K562 (cell line): ENCODE data around the gene REX1BD. TPM values are rescaled to one million over a fixed set of nuclear protein-coding genes. Genes with fewer than 3 reads are reported as not detected.

Experiments used
- CXXC5 ChIP-seq: fragments of 250-450 bp; sonication (Bioruptor Pico); IDR thresholded peaks from 2 replicates; pipeline ENCODE4 v1.8.0; 2022; ENCODE audit warnings: inconsistent platforms, mild to moderate bottlenecking, moderate library complexity
- HDAC3 ChIP-seq: fragments of 450-650 bp; IDR thresholded peaks from 2 replicates; pipeline ENCODE4 v1.6.1; 2018; ENCODE audit warnings: borderline replicate concordance, mild to moderate bottlenecking, moderate library complexity; ENCODE audit not compliant: partially characterized antibody
- HEY1 ChIP-seq: fragments of 250-450 bp; sonication (Bioruptor Pico); IDR thresholded peaks from 2 replicates; pipeline ENCODE4 v1.5.0; 2020; ENCODE audit warnings: mild to moderate bottlenecking, moderate library complexity, borderline replicate concordance
- KDM4B ChIP-seq, 2 experiments: fragments of 450-650 bp in 1 of 2; sonication (generic) in 1 of 2; IDR thresholded peaks; 2 replicates each; pipeline ENCODE4 v1.6.1; 2016 to 2017; ENCODE audit warnings: borderline replicate concordance in 2 of 2, antibody characterized with exemption in 1 of 2, low read depth in 1 of 2, mild to moderate bottlenecking in 1 of 2
- MEF2A ChIP-seq: IDR thresholded peaks from 2 replicates; pipeline ENCODE4 v1.6.1; 2011; ENCODE audit warnings: low read depth, mild to moderate bottlenecking, low read length, moderate library complexity; ENCODE audit not compliant: control insufficient read depth
- NCOA2 ChIP-seq, 2 experiments: fragments of 450-650 bp; IDR thresholded peaks; 2 replicates each; pipeline ENCODE4 v1.6.1; 2018; ENCODE audit warnings: mild to moderate bottlenecking in 2 of 2, moderate library complexity in 1 of 2; ENCODE audit not compliant: partially characterized antibody in 2 of 2
- NR3C1 ChIP-seq: sonication (generic); formaldehyde crosslinking; IDR thresholded peaks from 2 replicates; pipeline ENCODE4 v1.8.1; 2022; ENCODE audit warnings: missing genetic modification reagents
- NRF1 ChIP-seq, 2 experiments: fragments of 450-650 bp; IDR thresholded peaks in 1 of 2; conservative IDR thresholded peaks in 1 of 2; 2 replicates each; pipeline ENCODE4 v1.6.1; 2014; ENCODE audit warnings: mild to moderate bottlenecking in 2 of 2
- RAD21 ChIP-seq, 2 experiments: fragments of 250-450 bp in 1 of 2; fragments of 450-650 bp in 1 of 2; sonication (Bioruptor Pico) in 1 of 2; formaldehyde crosslinking in 1 of 2; IDR thresholded peaks in 1 of 2; conservative IDR thresholded peaks in 1 of 2; 2 replicates each; pipeline versions ENCODE4 v1.4.0 to v1.8.0; 2020 to 2022; ENCODE audit warnings: mild to moderate bottlenecking in 2 of 2, moderate library complexity in 1 of 2
- SMAD3 ChIP-seq: fragments of 450-650 bp; formaldehyde crosslinking; conservative IDR thresholded peaks from 2 replicates; pipeline ENCODE4 v1.4.0; 2020; ENCODE audit warnings: mild to moderate bottlenecking
- TAF1 ChIP-seq: IDR thresholded peaks from 2 replicates; pipeline ENCODE4 v1.6.1; 2011; ENCODE audit warnings: mild to moderate bottlenecking, low read length, moderate library complexity; ENCODE audit not compliant: insufficient read depth, control insufficient read depth, severe bottlenecking; ENCODE audit errors: extremely low read depth
- TBL1XR1 ChIP-seq, 2 experiments: IDR thresholded peaks; 2 replicates each; pipeline ENCODE4 v1.6.1; 2012; ENCODE audit warnings: improper control_type of control experiment in 2 of 2, low read length in 2 of 2, mild to moderate bottlenecking in 1 of 2
- ZFX ChIP-seq: sonication (generic); formaldehyde crosslinking; IDR thresholded peaks from 2 replicates; pipeline ENCODE4 v1.8.0; 2022; ENCODE audit warnings: mild to moderate bottlenecking, missing genetic modification reagents, moderate library complexity
- ZNF589 ChIP-seq: fragments of 200-800 bp; sonication (Bioruptor generic); IDR thresholded peaks from 2 replicates; pipeline ENCODE4 v1.6.1; 2016; ENCODE audit warnings: low read depth, missing genetic modification characterization, missing compliant biosample characterization
- polyA plus RNA-seq, 8 experiments: library from polyadenylated mRNA; depleted of rRNA in 4 of 8; stranded (reverse) in 5 of 8; unstranded in 3 of 8; fragments of >200 nt; fragmentation: Nextera tagmentation in 2 of 8; fragmentation: Illumina TruSeq in 1 of 8; extraction: Ambion mirVana in 2 of 8; extraction: Trizol in 1 of 8; gene quantifications; 2 replicates each; pipeline versions ENCODE4 v1.2.1 to v1.2.3, GENCODE V29; 2011 to 2014; ENCODE audit warnings: inconsistent platforms in 1 of 8, missing spikeins in 1 of 8
- total RNA-seq, 7 experiments: library from RNA; depleted of rRNA in 6 of 7; stranded (reverse); fragments of >200 nt in 6 of 7; fragmentation: Illumina TruSeq in 2 of 7; extraction: Trizol in 2 of 7; gene quantifications; 2 replicates each; pipeline versions ENCODE4 v1.2.1 to v1.2.3, GENCODE V29; 2011 to 2021; ENCODE audit warnings: low replicate concordance in 1 of 7
- TF ChIP-seq, protein P1 (sequence below): sonication (generic); formaldehyde crosslinking; IDR thresholded peaks from 2 replicates; pipeline ENCODE4 v1.5.0; 2020; ENCODE audit warnings: missing genetic modification reagents
- TF ChIP-seq, protein P2 (sequence below): sonication (generic); formaldehyde crosslinking; IDR thresholded peaks from 2 replicates; pipeline ENCODE4 v1.8.0; 2022; ENCODE audit warnings: missing genetic modification reagents, mild to moderate bottlenecking, moderate library complexity, borderline replicate concordance
- TF ChIP-seq, protein P3 (sequence below): fragments of 450-650 bp; conservative IDR thresholded peaks from 2 replicates; pipeline ENCODE4 v1.6.1; 2016; ENCODE audit warnings: missing genetic modification characterization, low read depth, mild to moderate bottlenecking, control low read depth, missing compliant biosample characterization
- TF ChIP-seq, protein P4 (sequence below): fragments of 250-450 bp; sonication (Bioruptor Pico); IDR thresholded peaks from 2 replicates; pipeline ENCODE4 v1.4.0; 2020; ENCODE audit warnings: borderline replicate concordance

Gene REX1BD
- total and polyA plus RNA-seq, 9 of the 15 experiments (the other 6 are each of a cell fraction or from before 2014, with no cell fraction given) = 1.9 to 136 (median 13.8) TPM

DNA sequence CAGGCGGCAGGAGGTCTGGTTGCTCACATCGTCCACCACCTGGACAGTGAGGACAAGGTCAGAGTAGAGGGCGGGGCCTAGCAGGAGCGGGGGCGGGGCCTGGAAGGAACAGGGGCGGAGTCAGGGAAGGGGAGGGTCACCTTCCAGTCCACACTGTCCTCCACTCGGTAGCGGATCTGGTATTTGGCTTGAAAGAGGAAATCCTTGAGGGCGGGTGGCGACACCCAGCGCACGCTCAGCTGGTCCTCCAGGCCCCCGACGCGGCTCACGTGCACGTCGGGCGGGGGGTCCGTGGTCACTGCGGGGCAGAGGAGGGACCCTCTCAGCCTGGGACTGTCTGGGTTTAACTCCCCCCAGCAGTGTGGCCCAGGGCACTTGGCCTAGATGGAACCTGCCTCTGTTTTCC, 8.2 kb downstream of the REX1BD start (continued):
- TF ChIP-seq TAF1 = no peak
- TF ChIP-seq ZFX (CRISPR knock-in tag) = peak; percentile 59; the same call in 1 of the 2 replicates
- TF ChIP-seq RAD21 (CRISPR knock-in tag; conservative IDR thresholded peaks at IDR 0.05 in 1 of 2, IDR thresholded peaks at IDR 0.05 in 1 of 2) = peak in 1 of 2 experiments; percentile 32; a peak in 1 of 4 replicates
- TF ChIP-seq KDM4B (IDR thresholded peaks at IDR 0.05; ENCODE audit: borderline replicate concordance in 2 of 2, low read depth in 1 of 2) = no peak
- TF ChIP-seq, protein P1, sequence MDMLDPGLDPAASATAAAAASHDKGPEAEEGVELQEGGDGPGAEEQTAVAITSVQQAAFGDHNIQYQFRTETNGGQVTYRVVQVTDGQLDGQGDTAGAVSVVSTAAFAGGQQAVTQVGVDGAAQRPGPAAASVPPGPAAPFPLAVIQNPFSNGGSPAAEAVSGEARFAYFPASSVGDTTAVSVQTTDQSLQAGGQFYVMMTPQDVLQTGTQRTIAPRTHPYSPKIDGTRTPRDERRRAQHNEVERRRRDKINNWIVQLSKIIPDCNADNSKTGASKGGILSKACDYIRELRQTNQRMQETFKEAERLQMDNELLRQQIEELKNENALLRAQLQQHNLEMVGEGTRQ (CRISPR knock-in tag) = peak; percentile 23; the same call in 1 of the 2 replicates
- no peak for TF ChIP-seq HDAC3
- peak; percentile 85 to 87 for TF ChIP-seq NRF1 (conservative IDR thresholded peaks at IDR 0.05 in 1 of 2, IDR thresholded peaks at IDR 0.05 in 1 of 2)
- TF ChIP-seq TBL1XR1 (IDR thresholded peaks at IDR 0.05; ENCODE audit: low read length in 2 of 2) = no peak
- TF ChIP-seq ZNF589 (CRISPR knock-in tag) = 0 out of 2 replicates have a peak, but pooled peaks have one; percentile 14
- TF ChIP-seq MEF2A = no peak
- TF ChIP-seq NCOA2 (IDR thresholded peaks at IDR 0.05; ENCODE audit: partially characterized antibody in 2 of 2) = no peak
- TF ChIP-seq, protein P2, sequence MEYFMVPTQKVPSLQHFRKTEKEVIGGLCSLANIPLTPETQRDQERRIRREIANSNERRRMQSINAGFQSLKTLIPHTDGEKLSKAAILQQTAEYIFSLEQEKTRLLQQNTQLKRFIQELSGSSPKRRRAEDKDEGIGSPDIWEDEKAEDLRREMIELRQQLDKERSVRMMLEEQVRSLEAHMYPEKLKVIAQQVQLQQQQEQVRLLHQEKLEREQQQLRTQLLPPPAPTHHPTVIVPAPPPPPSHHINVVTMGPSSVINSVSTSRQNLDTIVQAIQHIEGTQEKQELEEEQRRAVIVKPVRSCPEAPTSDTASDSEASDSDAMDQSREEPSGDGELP (CRISPR knock-in tag) = peak; percentile 97
- TF ChIP-seq, protein P3, sequence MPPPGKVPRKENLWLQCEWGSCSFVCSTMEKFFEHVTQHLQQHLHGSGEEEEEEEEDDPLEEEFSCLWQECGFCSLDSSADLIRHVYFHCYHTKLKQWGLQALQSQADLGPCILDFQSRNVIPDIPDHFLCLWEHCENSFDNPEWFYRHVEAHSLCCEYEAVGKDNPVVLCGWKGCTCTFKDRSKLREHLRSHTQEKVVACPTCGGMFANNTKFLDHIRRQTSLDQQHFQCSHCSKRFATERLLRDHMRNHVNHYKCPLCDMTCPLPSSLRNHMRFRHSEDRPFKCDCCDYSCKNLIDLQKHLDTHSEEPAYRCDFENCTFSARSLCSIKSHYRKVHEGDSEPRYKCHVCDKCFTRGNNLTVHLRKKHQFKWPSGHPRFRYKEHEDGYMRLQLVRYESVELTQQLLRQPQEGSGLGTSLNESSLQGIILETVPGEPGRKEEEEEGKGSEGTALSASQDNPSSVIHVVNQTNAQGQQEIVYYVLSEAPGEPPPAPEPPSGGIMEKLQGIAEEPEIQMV (tag) = peak; percentile 56; the same call in 1 of the 2 replicates
- TF ChIP-seq, protein P4, sequence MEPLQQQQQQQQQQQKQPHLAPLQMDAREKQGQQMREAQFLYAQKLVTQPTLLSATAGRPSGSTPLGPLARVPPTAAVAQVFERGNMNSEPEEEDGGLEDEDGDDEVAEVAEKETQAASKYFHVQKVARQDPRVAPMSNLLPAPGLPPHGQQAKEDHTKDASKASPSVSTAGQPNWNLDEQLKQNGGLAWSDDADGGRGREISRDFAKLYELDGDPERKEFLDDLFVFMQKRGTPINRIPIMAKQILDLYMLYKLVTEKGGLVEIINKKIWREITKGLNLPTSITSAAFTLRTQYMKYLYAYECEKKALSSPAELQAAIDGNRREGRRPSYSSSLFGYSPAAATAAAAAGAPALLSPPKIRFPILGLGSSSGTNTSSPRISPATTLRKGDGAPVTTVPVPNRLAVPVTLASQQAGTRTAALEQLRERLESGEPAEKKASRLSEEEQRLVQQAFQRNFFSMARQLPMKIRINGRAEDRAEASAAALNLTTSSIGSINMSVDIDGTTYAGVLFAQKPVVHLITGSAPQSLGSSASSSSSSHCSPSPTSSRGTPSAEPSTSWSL (CRISPR knock-in tag) = no peak
- TF ChIP-seq HEY1 (CRISPR knock-in tag) = no peak
- TF ChIP-seq NR3C1 (CRISPR knock-in tag) = no peak
- no peak for TF ChIP-seq SMAD3 (CRISPR knock-in tag)
- peak; percentile 80 for TF ChIP-seq CXXC5 (CRISPR knock-in tag)
